ENCODE data around the gene RGS3. TPM values are rescaled to one million over a fixed set of nuclear protein-coding genes. Genes with fewer than 3 reads are reported as not detected.

Gene RGS3
- total RNA-seq, 4 donors from 2014 or later = 43.0 to 66.2 (median 55.6) TPM

DNA sequence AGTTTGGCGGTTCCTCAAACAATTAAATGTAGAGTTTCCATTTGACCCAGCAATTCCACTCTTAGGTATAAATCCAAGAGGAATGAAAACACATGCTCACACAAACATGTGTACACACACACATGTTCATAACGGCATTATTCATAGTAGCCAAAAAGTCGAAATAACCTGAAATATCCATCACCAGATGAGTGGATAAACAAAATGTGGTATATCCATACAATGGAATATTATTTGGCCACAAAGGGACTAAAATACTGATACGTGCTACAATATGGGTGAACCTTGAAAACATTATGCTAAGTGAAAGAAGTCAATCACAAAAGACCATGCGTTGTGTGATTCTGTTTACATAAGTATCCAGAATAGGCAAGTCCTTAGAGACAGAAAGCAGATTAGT is 8.7 kb downstream of the RGS3 start:
- intact Hi-C loops (cut with DNase I) = no loop called here
- 97 to 98% methylated on average over 5 of the region's 5 CpGs for WGBS, 2 donors
- DNase-seq = no peak

DNA sequence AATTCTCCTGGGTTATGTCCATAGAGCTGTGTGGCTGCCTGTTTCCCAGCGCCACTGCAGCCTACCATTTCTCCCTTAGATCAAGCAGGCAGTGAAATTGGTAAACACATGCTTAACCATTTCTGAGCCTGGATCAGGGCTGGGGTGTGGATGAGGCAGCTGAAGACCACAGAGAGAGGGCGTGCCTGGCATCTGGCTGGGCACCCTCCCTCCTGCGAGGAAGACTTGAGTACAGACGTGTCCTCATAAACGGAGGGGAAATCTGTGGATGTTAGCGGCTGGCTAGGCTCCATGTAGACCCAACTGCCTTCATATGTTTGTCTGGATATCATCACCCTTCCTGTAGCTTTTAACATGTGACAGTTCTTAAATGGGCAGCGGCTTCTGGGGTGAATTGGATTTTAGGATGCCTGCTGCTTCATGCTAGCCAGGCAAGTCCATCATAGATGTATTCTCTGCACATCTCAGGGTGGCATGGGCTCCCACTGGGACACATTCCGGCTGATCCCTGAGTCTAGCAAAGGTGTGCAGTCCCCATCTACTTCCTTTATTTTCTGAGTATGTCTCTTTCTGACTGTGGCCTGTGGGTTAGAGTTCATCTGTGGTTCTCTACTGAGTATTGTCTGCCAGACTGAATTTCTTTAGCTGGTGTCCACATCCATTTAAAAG is 11.0 kb downstream of the RGS3 start:
- intact Hi-C loops (cut with DNase I) = no loop called here
- no peaks in the 10 kb centered on the region for H3K27me3 ChIP-seq
- peaks cover 2 to 4% of the 10 kb centered on the region in 2 donors for H3K4me1 ChIP-seq
- no peak overlapping the region for H3K4me3 ChIP-seq (replicated peaks in 1 of 3)
- no peaks in the 10 kb centered on the region for H3K36me3 ChIP-seq
- no peaks in the 10 kb centered on the region for H3K9me3 ChIP-seq
- no peak overlapping the region for H3K27ac ChIP-seq
- no peak for TF ChIP-seq CTCF (IDR thresholded peaks at IDR 0.05)
- TF ChIP-seq POLR2A (IDR thresholded peaks at IDR 0.05) = no peak
- no peak for DNase-seq
- WGBS, 2 donors = 83 to 95% methylated on average over 7 to 8 of the region's 8 CpGs

More for the DNA sequence above, 8.7 kb downstream of the RGS3 start:
- TF ChIP-seq CTCF (IDR thresholded peaks at IDR 0.05) (no peak), POLR2A (IDR thresholded peaks at IDR 0.05) (no peak)
- Histone ChIP-seq H3K4me1 (no peaks in the 10 kb centered on the region), H3K9me3 (no peaks in the 10 kb centered on the region), H3K27me3 (no peaks in the 10 kb centered on the region), H3K27ac (no peak overlapping the region), H3K4me3 (replicated peaks in 1 of 3) (no peak overlapping the region), H3K36me3 (no peaks in the 10 kb centered on the region)

- no peak for DNase-seq
- H3K36me3 ChIP-seq = no peaks in the 10 kb centered on the region
- WGBS, 2 donors = 94% methylated on average over 2 of the region's 2 CpGs
- H3K27me3 ChIP-seq = no peaks in the 10 kb centered on the region
- H3K27ac ChIP-seq = no peak overlapping the region
- no peaks in the 10 kb centered on the region for H3K9me3 ChIP-seq
- intact Hi-C loops (cut with DNase I) = no loop called here
- H3K4me1 ChIP-seq = peaks cover 2 to 4% of the 10 kb centered on the region in 2 donors
- TF ChIP-seq POLR2A (IDR thresholded peaks at IDR 0.05) (no peak), CTCF (IDR thresholded peaks at IDR 0.05) (no peak)
- no peak overlapping the region for H3K4me3 ChIP-seq (replicated peaks in 1 of 3)
Measured at GRCh38 chr9:113475031-113475430, 11.5 kb downstream of the RGS3 start.

DNA sequence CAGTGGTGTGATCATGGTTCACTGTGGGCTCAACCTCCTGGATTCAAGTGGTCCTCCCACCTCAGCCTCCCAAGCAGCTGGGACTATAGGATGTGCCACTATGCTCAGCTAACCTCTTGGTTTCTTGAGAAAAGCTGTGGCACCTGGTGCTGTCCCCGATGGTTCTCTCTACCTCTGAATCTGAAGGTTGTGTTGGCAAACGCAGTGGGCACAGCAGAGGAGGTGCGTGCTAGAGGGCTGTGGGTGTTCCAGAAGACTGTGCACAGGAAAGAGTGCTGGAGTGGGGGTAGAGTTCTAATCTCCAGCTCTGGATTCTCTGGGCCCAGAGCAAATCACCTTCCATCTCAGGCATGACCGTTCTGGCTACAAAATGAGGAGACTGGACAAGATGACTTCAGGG is 12.5 kb downstream of the RGS3 start:
- WGBS, 2 donors = 95 to 99% methylated on average over 4 of the region's 4 CpGs
- TF ChIP-seq CTCF (IDR thresholded peaks at IDR 0.05) (no peak), POLR2A (IDR thresholded peaks at IDR 0.05) (no peak)
- Histone ChIP-seq H3K4me1 (peaks cover 2 to 4% of the 10 kb centered on the region in 2 donors), H3K27ac (no peak overlapping the region), H3K9me3 (no peaks in the 10 kb centered on the region), H3K4me3 (replicated peaks in 1 of 3) (no peak overlapping the region), H3K27me3 (no peaks in the 10 kb centered on the region), H3K36me3 (no peaks in the 10 kb centered on the region)
- intact Hi-C loops (cut with DNase I) = no loop called here
- no peak for DNase-seq

DNA sequence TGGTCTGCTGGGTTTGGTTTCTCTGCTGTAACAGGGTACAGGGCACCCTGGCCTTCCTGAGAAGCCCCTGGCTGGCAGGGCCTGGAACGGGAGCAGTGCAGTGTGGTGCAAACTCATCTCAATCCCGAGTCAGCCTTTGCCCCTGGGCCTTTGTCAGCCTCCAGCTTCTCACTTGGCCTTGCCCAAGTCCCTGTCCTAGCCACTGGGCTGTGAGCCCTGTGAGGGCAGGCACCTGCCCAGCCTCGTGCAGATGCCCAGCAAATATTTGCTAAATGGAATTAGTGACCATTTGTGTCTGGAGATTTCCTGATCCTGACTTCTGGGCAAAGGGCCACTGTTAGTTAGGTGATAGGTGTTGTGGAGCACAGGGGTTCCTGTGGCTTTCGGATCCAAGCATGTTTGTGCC is 13.0 kb downstream of the RGS3 start:
- no peaks in the 10 kb centered on the region for H3K27me3 ChIP-seq
- no peak for DNase-seq
- intact Hi-C loops (cut with DNase I) = no loop called here
- WGBS, 2 donors = 85 to 100% methylated on average over 3 to 4 of the region's 4 CpGs
- TF ChIP-seq POLR2A (IDR thresholded peaks at IDR 0.05) = no peak
- no peak for TF ChIP-seq CTCF (IDR thresholded peaks at IDR 0.05)
- peaks cover 2 to 4% of the 10 kb centered on the region in 2 donors for H3K4me1 ChIP-seq
- H3K9me3 ChIP-seq = no peaks in the 10 kb centered on the region
- no peaks in the 10 kb centered on the region for H3K36me3 ChIP-seq
- H3K4me3 ChIP-seq (replicated peaks in 1 of 3) = no peak overlapping the region
- no peak overlapping the region for H3K27ac ChIP-seq

All from thyroid gland (tissue), 4 donors.